Testis (tissue), 2 donors: Measurements from ENCODE around the gene RPTN.

Experiments used
- CTCF ChIP-seq, 3 experiments: fragments of 450-650 bp in 2 of 3; fragments of 200-600 bp in 1 of 3; sonication (generic) in 1 of 3; IDR thresholded peaks; one replicate each; pipeline ENCODE4 v1.5.1; 2016 to 2019; ENCODE audit warnings: antibody characterized with exemption in 3 of 3, mild to moderate bottlenecking in 2 of 3, moderate library complexity in 1 of 3
- POLR2A ChIP-seq: fragments of 450-650 bp; IDR thresholded peaks from one replicate; pipeline ENCODE4 v1.6.1; 2017; ENCODE audit warnings: antibody characterized with exemption, mild to moderate bottlenecking, moderate library complexity

- TF ChIP-seq POLR2A, result no peak
- no peak for TF ChIP-seq CTCF (IDR thresholded peaks at IDR 0.05)
Observed at GRCh38 chr1:152191711-152192110, 32.7 kb upstream of the RPTN start.
